SIG-M5 treated with dmso at 0.1 percent for 504 hours (cell line): ENCODE data around the gene NABP2.
"Not testable (repeated sequence)": the region's sequence is repeated elsewhere in the genome, so short reads cannot be mapped to it uniquely, and the experiment has no call there.

Experiments
- DNase-seq: peaks from one replicate; lab custom pipeline; 2025; ENCODE audit not compliant: unreplicated experiment; lab: John Stamatoyannopoulos, UW

Gene NABP2

GRCh38 chr12:56224102-56224701 lies at the start of gene NABP2:
TSS of gene NABP2 (plus strand) at chr12:56224342. CDS start at chr12:56224857, 515 bp downstream.
- peak; percentile 99 for DNase-seq

DNA sequence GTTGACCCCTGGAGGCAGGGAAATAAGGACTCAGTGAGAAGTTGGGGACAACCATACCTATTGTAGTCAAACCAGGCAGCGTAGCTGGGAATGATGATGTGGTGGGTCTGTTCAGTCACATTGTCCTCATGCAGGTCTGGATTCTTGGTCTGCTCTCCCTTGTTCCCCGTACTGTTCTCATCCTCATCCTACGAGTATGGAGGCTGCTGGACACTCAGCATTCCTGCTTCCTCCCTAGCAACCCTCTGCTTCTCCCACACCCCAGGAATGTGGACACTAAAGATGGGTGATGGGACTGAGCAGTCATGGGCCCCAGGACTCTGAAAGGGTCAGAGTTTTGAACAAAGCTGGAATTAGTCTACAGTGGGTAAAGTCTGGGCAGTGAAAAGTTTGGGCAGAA lies 45.8 kb upstream of the NABP2 start:
- no peak for DNase-seq

DNA sequence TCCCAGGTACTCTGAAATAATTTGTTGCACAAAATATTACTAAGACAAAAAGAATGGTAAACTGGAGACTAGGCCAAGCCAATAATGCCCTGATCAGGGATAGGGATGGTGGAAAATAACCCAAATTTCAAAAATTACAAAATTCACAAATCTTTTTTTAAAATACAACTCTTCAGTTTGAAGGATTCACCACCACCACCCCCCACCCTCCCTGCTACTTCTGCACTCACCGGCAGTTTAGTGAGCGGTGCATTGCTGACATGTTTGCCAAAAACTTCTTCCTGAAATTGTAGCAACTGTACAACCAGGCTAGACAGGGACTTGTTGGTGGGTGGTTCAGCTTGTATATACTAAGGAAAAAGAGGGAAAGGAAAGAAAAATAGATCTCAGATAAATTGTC lies 37.2 kb upstream of the NABP2 start:
- no peak for DNase-seq

DNA sequence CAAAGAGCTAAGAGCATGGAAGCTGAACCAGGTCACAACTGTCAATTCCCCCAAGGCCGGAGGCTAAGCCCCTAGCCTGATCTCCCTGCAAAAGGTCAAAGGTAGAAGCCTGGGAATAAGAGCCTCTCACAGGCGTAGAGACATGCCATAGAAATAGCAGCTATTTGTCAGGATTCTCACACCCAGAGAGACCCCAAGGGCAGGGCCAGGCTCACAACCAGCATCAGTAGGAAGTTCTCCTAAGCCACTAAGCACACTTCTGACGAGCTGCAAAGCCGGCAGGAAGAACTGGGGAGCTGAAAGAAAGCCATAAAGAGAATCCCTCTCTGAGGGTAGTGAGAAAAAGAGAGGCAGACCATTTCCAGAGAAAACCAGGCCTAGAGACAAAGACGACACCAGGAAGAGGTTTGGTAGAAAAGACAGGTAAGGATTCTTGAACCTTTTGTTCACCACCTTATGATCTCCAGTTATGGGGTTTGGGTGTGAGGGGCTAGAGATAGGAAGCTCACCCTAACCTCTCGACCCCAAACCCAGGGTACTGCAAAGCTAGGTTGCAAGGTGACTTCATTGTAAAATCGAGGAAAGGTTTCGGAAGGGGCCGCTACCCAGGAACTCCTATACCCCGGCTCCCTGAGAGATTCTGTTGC lies 35.9 kb upstream of the NABP2 start:
- DNase-seq = peak; percentile 63

DNA sequence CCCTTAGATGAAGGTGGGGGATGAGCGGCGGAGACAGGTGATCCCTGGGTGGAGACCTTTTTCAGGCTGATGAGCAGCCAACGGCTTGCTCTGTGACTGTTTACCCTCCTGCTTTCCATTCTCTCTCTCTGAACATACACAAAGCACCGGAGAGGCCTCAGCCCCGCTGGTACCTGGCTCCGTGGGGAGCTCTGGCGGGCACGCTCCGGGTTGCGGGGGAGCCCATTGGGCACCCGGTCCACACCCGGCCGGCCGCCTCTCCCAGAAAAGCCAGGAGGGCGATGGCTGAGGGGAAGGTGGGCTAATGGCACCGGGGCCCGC lies 35.4 kb upstream of the NABP2 start:
- DNase-seq = no peak

DNA sequence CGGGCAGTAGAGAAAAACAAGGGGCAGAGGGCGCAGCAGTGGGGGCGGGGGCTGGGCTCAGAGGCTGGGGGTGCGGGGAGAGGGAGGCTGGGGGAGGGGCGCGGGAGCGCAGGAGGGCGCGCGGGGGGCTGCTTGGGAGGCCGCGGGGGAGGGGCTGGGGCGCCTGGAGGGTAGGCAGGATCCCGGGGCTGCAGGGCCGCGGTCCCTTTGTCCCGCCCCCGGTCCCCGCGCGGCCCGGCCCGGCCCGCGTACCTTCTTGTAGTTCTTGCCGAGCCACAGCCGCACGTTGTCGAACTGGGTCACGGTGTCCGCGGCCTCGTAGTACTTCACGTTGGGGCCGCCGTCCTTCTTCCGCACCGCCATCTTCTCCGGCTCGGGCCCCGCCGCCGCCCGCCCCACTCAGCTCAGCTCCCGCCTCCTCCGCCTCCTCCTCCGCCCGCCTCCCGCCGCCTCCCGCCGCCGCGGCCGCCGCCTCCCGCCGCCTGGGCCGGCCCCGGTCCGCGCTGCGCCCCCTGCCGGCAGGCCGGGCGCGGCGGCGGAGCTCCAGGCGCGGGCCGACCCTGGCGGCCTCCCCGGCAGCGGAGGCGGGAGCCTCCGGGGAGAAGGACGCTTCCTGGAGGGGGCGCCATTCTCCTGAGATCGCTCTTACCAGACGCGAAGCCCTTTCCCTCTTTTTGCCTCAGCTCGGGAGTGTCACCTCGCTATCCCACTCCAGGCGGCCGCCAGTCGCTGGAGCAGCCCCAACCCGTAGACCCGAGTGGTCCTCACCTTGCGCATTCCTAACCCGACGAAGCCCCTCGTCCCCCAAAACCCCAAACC lies 34.8 kb upstream of the NABP2 start, which contains the start of gene SMARCC2:
SMARCC2 (minus strand) TSS at position 385 of the 819 bp plus-strand sequence; CDS start at position 363, 22 bp downstream.
- DNase-seq = peak; percentile 85

DNA sequence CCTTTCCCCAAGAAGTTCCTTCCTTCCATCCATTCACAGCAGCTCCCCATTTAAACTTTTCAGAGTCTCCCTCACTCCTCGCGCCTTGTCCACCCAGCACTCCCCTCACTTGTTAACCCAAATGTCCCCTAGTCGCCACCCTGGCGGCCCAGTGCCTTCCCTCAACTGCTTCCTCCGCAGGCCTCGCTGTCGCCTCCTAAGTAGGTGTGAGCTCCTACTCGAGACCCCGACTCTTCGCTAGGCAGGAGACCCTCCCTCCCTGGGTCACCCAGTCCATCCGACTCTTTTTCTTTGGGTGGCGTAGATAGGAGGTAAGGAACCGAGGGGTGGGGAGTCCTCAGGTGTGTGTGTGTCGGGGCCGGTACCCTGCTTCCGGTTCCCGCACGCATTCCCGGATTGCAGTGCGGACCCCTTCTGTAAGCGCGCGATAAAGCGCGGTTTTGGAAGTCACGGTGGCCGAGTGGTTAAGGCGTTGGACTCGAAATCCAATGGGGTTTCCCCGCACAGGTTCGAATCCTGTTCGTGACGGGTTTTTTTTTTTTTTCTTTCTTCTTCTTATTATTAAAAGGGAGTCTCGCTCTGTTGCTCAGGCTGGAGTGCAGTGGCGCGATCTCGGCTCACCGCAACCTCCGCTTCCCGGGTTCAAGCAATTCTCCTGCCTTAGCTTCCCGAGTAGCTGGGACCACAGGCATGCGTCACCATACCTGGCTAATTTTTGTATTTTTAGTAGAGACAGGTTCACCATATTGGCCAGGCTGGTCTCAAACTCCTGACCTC lies 34.0 kb upstream of the NABP2 start:
- peak; percentile 69 for DNase-seq

- no peak for DNase-seq
These were observed 33.4 kb upstream of the NABP2 start for GRCh38 chr12:56190695-56191155.

DNA sequence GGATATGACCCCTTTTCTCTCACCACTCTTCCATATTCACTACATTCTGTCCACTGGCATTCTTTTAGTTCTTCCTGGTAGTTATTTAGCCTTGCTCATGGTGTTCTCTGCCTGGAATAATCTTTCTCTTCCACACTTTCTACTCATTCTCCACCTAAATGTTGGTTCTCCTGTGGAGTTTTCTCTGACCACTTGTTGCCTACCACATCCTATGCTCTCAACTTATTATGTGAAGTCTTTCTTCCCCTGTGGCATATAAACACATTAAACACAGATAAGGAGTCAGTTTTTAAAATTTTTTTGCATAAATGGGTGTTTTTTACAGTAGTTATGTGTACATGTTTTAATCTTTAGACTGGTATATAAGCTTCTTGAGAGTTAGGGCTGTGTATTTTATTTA lies 31.6 kb upstream of the NABP2 start:
- DNase-seq = no peak

DNA sequence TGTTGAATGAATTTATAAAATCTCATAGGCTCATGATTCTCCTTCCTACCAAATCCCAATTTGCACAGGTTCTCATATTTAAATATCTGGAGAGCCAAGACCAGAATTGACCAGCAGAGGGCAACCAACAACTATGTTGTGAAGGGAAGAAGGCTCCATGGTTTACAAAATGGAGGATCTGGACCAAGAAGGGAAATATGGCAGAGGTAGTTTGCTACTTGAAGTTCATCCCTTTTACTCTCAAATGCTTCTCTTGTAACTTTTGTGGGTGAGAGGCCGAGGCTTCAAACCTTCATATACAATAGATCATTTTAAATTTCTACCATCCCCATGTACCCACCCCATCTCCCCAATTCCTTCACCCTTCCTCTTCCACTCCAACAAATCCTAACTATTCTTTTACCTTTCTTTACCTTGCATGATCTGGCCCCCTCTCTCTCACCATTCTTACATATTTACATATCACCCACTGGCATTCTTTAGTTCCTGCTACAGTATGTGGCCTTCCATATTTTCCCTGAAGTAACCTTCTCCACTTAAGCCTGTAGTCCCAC lies 31.0 kb upstream of the NABP2 start:
- DNase-seq = peak; percentile 92

DNA sequence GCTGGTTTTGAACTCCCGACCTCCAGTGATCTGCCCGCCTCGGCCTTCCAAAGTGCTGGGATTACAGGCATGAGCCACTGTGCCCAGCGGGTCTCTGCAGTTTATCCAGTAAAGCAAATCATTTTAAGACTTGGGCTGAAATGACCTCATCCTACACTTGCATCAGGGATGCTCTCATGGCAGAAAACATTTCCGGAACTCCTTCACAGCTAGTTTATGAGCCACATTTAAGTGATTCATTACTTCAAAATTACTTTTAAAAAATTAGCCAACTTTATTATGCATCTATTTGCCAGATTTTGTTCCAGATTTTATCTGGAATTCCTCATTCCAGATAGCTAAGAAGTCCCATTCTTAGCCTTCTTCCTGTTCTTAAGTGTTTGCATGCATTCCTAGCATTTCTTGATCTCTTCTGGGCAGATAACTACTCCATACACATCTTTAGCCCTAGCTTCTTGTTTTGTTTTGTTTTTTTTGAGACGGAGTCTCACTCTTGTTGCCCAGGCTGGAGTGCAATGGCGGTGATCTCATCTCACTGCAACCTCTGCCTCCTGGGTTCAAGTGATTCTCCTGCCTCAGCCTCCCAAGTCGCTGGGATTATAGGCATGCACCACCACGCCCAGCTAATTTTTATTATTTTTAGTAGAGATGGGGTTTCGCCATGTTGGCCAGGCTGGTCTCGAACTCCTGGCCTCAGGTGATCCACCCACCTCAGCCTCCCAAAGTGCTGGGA lies 27.2 kb upstream of the NABP2 start:
- DNase-seq = not testable (repeated sequence)

- DNase-seq = no peak
These were observed 26.1 kb upstream of the NABP2 start for GRCh38 chr12:56197921-56198635.

- DNase-seq = no peak
These were observed 25.3 kb upstream of the NABP2 start for GRCh38 chr12:56198836-56199235.

GRCh38 chr12:56202366-56202765 lies 21.8 kb upstream of the NABP2 start:
- DNase-seq = no peak

GRCh38 chr12:56202838-56203237 lies 21.3 kb upstream of the NABP2 start:
- no peak for DNase-seq

GRCh38 chr12:56204275-56204674 lies 19.9 kb upstream of the NABP2 start:
- no peak for DNase-seq

GRCh38 chr12:56205445-56205844 lies 18.7 kb upstream of the NABP2 start:
- no peak for DNase-seq

GRCh38 chr12:56206452-56207166 lies 17.5 kb upstream of the NABP2 start:
- DNase-seq = peak; percentile 48

DNA sequence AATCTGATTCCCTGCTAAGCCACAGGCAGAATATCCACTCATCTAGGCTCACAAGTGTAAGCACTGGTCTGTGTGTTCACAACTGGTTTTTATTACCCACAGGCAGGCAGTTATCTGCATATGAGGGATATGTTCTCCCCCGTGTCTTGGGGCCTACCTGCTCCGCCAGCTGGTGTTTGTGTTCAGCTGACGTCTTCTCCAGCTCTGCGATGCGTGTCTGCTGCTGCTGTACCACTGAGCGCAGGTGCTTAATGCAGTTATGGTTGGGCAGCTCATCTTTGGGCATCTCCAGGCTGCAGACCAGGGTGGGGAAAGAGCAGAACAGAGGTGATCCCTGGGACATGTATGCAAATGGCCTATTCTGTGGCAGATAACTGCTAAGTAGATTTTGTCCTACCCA lies 16.1 kb upstream of the NABP2 start:
- DNase-seq = no peak
